ENCODE results near the gene COL18A1. TPM values are rescaled to one million over a fixed set of nuclear protein-coding genes. Genes with fewer than 3 reads are reported as not detected.

Gene COL18A1
- total and polyA plus RNA-seq, 2 experiments from 2014 or later, result 97.1 to 140 TPM

- H2AFZ ChIP-seq, result no peak overlapping the region
- no peaks in the 10 kb centered on the region for H3K4me1 ChIP-seq (ENCODE audit: insufficient read depth)
- H3K4me2 ChIP-seq, result no peak overlapping the region
- H3K27me3 ChIP-seq, result no peaks in the 10 kb centered on the region
- H3K79me2 ChIP-seq, result no peaks in the 10 kb centered on the region
- WGBS (ENCODE audit: low lambda C conversion rate, missing lambda C conversion rate), result 96% methylated on average over 25 of the region's 39 CpGs
- no peaks in the 10 kb centered on the region for H3K9me2 ChIP-seq (replicated peaks; ENCODE audit: insufficient read depth)
- TF ChIP-seq EZH2phosphoT487 (IDR thresholded peaks at IDR 0.05; ENCODE audit: low read depth, severe bottlenecking, unreplicated experiment), result no peak
- TF ChIP-seq EZH2 (IDR thresholded peaks at IDR 0.05; ENCODE audit: borderline replicate concordance), result no peak
- no peak for TF ChIP-seq CTCF (IDR thresholded peaks at IDR 0.05; ENCODE audit: poor library complexity)
- no peak overlapping the region for H3K4me3 ChIP-seq
- no peaks in the 10 kb centered on the region for H4K20me1 ChIP-seq (ENCODE audit: insufficient read depth, poor library complexity, severe bottlenecking)
- DNase-seq (ENCODE audit: low spot score), result no peak
- no peak overlapping the region for H3K27ac ChIP-seq
- H3K36me3 ChIP-seq (replicated peaks; ENCODE audit: insufficient read depth, low read depth), result no peaks in the 10 kb centered on the region
- no peaks in the 10 kb centered on the region for H3K9me3 ChIP-seq (ENCODE audit: low read depth)
Measured at GRCh38 chr21:45497846-45498645, 93.1 kb downstream of the COL18A1 start.

GRCh38 chr21:45498646-45499000 lies 93.7 kb downstream of the COL18A1 start:
- no peak overlapping the region for H3K4me3 ChIP-seq

GRCh38 chr21:45499201-45499750 lies 94.3 kb downstream of the COL18A1 start:
- no peaks in the 10 kb centered on the region for H3K4me1 ChIP-seq (ENCODE audit: insufficient read depth)
- no peaks in the 10 kb centered on the region for H3K27me3 ChIP-seq
- no peak overlapping the region for H2AFZ ChIP-seq
- H3K79me2 ChIP-seq, result no peaks in the 10 kb centered on the region
- H3K9me3 ChIP-seq (ENCODE audit: low read depth), result no peaks in the 10 kb centered on the region
- H4K20me1 ChIP-seq (ENCODE audit: insufficient read depth, poor library complexity, severe bottlenecking), result no peaks in the 10 kb centered on the region
- no peak overlapping the region for H3K4me2 ChIP-seq
- no peak overlapping the region for H3K27ac ChIP-seq
- no peaks in the 10 kb centered on the region for H3K9me2 ChIP-seq (replicated peaks; ENCODE audit: insufficient read depth)
- 98% methylated on average over 23 of the region's 25 CpGs for WGBS (ENCODE audit: low lambda C conversion rate, missing lambda C conversion rate)
- H3K36me3 ChIP-seq (replicated peaks; ENCODE audit: insufficient read depth, low read depth), result no peaks in the 10 kb centered on the region
- no peak overlapping the region for H3K4me3 ChIP-seq
- DNase-seq (ENCODE audit: low spot score), result no peak
- no peak for TF ChIP-seq EZH2 (IDR thresholded peaks at IDR 0.05; ENCODE audit: borderline replicate concordance)
- TF ChIP-seq EZH2phosphoT487 (IDR thresholded peaks at IDR 0.05; ENCODE audit: low read depth, severe bottlenecking, unreplicated experiment), result no peak
- no peak for TF ChIP-seq CTCF (IDR thresholded peaks at IDR 0.05; ENCODE audit: poor library complexity)

More at GRCh38 chr21:45498646-45499000, 93.7 kb downstream of the COL18A1 start:
- no peak for DNase-seq (ENCODE audit: low spot score)
- no peak overlapping the region for H3K4me2 ChIP-seq
- no peaks in the 10 kb centered on the region for H3K9me2 ChIP-seq (replicated peaks; ENCODE audit: insufficient read depth)
- H3K9me3 ChIP-seq (ENCODE audit: low read depth), result no peaks in the 10 kb centered on the region
- H4K20me1 ChIP-seq (ENCODE audit: insufficient read depth, poor library complexity, severe bottlenecking), result no peaks in the 10 kb centered on the region
- H2AFZ ChIP-seq, result no peak overlapping the region
- no peaks in the 10 kb centered on the region for H3K4me1 ChIP-seq (ENCODE audit: insufficient read depth)
- H3K36me3 ChIP-seq (replicated peaks; ENCODE audit: insufficient read depth, low read depth), result no peaks in the 10 kb centered on the region
- no peaks in the 10 kb centered on the region for H3K79me2 ChIP-seq
- TF ChIP-seq EZH2 (IDR thresholded peaks at IDR 0.05; ENCODE audit: borderline replicate concordance) (no peak), CTCF (IDR thresholded peaks at IDR 0.05; ENCODE audit: poor library complexity) (no peak), EZH2phosphoT487 (IDR thresholded peaks at IDR 0.05; ENCODE audit: low read depth, severe bottlenecking, unreplicated experiment) (no peak)
- 98% methylated on average over 9 of the region's 9 CpGs for WGBS (ENCODE audit: low lambda C conversion rate, missing lambda C conversion rate)
- H3K27me3 ChIP-seq, result no peaks in the 10 kb centered on the region
- H3K27ac ChIP-seq, result no peak overlapping the region

Data from hepatocyte (in vitro differentiated cells).